ENCODE measurements around the gene SPTBN1.

- no peak for TF ChIP-seq CTCF (conservative IDR thresholded peaks at IDR 0.05; ENCODE audit: low read depth in 2 of 2)
- TF ChIP-seq POLR2AphosphoS5 (IDR thresholded peaks at IDR 0.05; ENCODE audit: low read depth): no peak
Observed at GRCh38 chr2:54587171-54588016, 131.3 kb downstream of the SPTBN1 start.

Measured in GM23338 (cell line).